GM12878 (cell line): ENCODE results near the gene MUL1. TPM values are rescaled to one million over a fixed set of nuclear protein-coding genes. Genes with fewer than 3 reads are reported as not detected.

Experiments used
- ATAC-seq: fragments of 200-7000 bp; cut with Tn5 transposase; 3 replicates; pipeline ENCODE4 v1.9.1; 2020; ENCODE audit warnings: mild to moderate bottlenecking, moderate library complexity
- BruUV-seq: library from RNA; stranded (reverse); fragments of 400-500 nt; replicated peaks from 2 replicates; lab custom pipeline; 2021; lab: Mats Ljungman, UMichigan
- CTCF ChIA-PET: fragments of 300-600 bp; sonication (Branson Sonifier 250); formaldehyde crosslinking; extraction: SDS; loops from one replicate; lab custom pipeline; 2021; ENCODE audit warnings: inconsistent platforms; lab: Yijun Ruan, JAX
- POLR2A ChIA-PET: fragments of 350-600 bp; formaldehyde crosslinking; extraction: SDS; loops from one replicate; lab custom pipeline; 2021; ENCODE audit warnings: inconsistent platforms; lab: Charles Lee
- RAD21 ChIA-PET: fragments of 300-600 bp; sonication (Branson Sonifier 250); formaldehyde crosslinking; loops from one replicate; lab custom pipeline; 2023; ENCODE audit warnings: antibody characterized with exemption; ENCODE audit not compliant: unreplicated experiment; lab: Charles Lee
- SMC1A ChIA-PET: fragments of 300-600 bp; sonication (Branson Sonifier 250); formaldehyde crosslinking; loops from one replicate; lab custom pipeline; 2023; ENCODE audit not compliant: unreplicated experiment, uncharacterized antibody; lab: Charles Lee
- DNase-seq: peaks from one replicate; pipeline ENCODE4 v3.0.0-alpha.2; 2011; ENCODE audit warnings: low read depth, low spot score
- FAIRE-seq: peaks from 3 replicates; lab custom pipeline; 2011; peaks lifted over from hg19 to GRCh38; lab: Jason Lieb, UNC
- H2AFZ ChIP-seq: 2 replicates; pipeline ENCODE4 v1.6.0; 2011; ENCODE audit warnings: low read depth, low read length, control low read depth; ENCODE audit not compliant: control insufficient read depth
- H3K27ac ChIP-seq: 2 replicates; pipeline ENCODE4 v1.5.1; 2011; ENCODE audit warnings: control low read depth; ENCODE audit not compliant: control insufficient read depth, insufficient read depth
- H3K27me3 ChIP-seq, 2 experiments: replicated peaks in 1 of 2; 2 replicates each; pipeline versions ENCODE4 v1.6.0 to v1.6.1; 2011; ENCODE audit warnings: low read length in 1 of 2; ENCODE audit not compliant: control insufficient read depth in 2 of 2, insufficient read depth in 2 of 2
- H3K36me3 ChIP-seq, 2 experiments: 2 replicates each; pipeline ENCODE4 v1.5.1; 2011; ENCODE audit warnings: low read length in 1 of 2; ENCODE audit not compliant: control insufficient read depth in 2 of 2, insufficient read depth in 2 of 2
- H3K4me1 ChIP-seq: 2 replicates; pipeline ENCODE4 v1.6.1; 2011; ENCODE audit warnings: mild to moderate bottlenecking, low read length, moderate library complexity, mixed read lengths; ENCODE audit not compliant: control insufficient read depth, insufficient read depth
- H3K4me2 ChIP-seq: 2 replicates; pipeline ENCODE4 v1.6.0; 2011; ENCODE audit warnings: control low read depth; ENCODE audit not compliant: control insufficient read depth, insufficient read depth
- H3K4me3 ChIP-seq: fragments of 200-600 bp; sonication (generic); 2 replicates; pipeline ENCODE4 v1.5.1; 2016
- H3K79me2 ChIP-seq: 2 replicates; pipeline ENCODE4 v1.6.0; 2011; ENCODE audit warnings: low read length; ENCODE audit not compliant: control insufficient read depth, insufficient read depth
- H3K9ac ChIP-seq: 2 replicates; pipeline ENCODE4 v1.8.0; 2011; ENCODE audit warnings: low read length, control low read depth, mixed read lengths; ENCODE audit not compliant: control insufficient read depth, insufficient read depth
- H3K9me3 ChIP-seq: replicated peaks from 3 replicates; pipeline ENCODE4 v1.5.1; 2011; ENCODE audit warnings: mild to moderate bottlenecking, low read length; ENCODE audit not compliant: control insufficient read depth, insufficient read depth
- H4K20me1 ChIP-seq: 2 replicates; pipeline ENCODE4 v1.6.0; 2011; ENCODE audit not compliant: control insufficient read depth, insufficient read depth
- ASH2L ChIP-seq: fragments of 300-600, 200-600 bp; sonication (generic); IDR thresholded peaks from 2 replicates; pipeline ENCODE4 v1.6.1; 2017; ENCODE audit warnings: low read depth, mild to moderate bottlenecking, borderline replicate concordance
- BRCA1 ChIP-seq: IDR thresholded peaks from 2 replicates; pipeline ENCODE4 v1.6.1; 2011; ENCODE audit warnings: low read depth, low read length, improper control_type of control experiment
- IKZF1 ChIP-seq: fragments of 450-650 bp; conservative IDR thresholded peaks from 2 replicates; pipeline ENCODE4 v1.6.1; 2017; ENCODE audit warnings: antibody characterized with exemption, mild to moderate bottlenecking
- MEF2A ChIP-seq: IDR thresholded peaks from 2 replicates; pipeline ENCODE4 v1.6.1; 2011; ENCODE audit warnings: low read depth, mild to moderate bottlenecking, low read length, moderate library complexity; ENCODE audit not compliant: insufficient read depth
- NFYB ChIP-seq: IDR thresholded peaks from 2 replicates; pipeline ENCODE4 v1.6.1; 2011; ENCODE audit warnings: low read depth, mild to moderate bottlenecking, low read length, improper control_type of control experiment, moderate library complexity; ENCODE audit not compliant: insufficient read depth
- NR2C2 ChIP-seq: IDR thresholded peaks from 2 replicates; pipeline ENCODE4 v1.6.1; 2011; ENCODE audit warnings: borderline replicate concordance, low read depth; ENCODE audit not compliant: control insufficient read depth, insufficient read length
- PML ChIP-seq: IDR thresholded peaks from 2 replicates; pipeline ENCODE4 v1.6.1; 2012; ENCODE audit warnings: low read length, inconsistent platforms
- RBBP5 ChIP-seq: fragments of 200-600 bp; sonication (generic); conservative IDR thresholded peaks from 2 replicates; pipeline ENCODE4 v1.6.1; 2016
- ZNF274 ChIP-seq: IDR thresholded peaks from one replicate; pipeline ENCODE4 v1.8.0; 2011; ENCODE audit not compliant: insufficient read length, insufficient read depth
- ZNF384 ChIP-seq: IDR thresholded peaks from 2 replicates; pipeline ENCODE4 v1.6.1; 2012; ENCODE audit warnings: low read depth, mild to moderate bottlenecking, low read length, improper control_type of control experiment, borderline replicate concordance
- ZNF622 ChIP-seq: fragments of 450-650 bp; IDR thresholded peaks from 2 replicates; pipeline ENCODE4 v1.6.1; 2017; ENCODE audit warnings: mild to moderate bottlenecking, inconsistent platforms
- WGBS: methylation state at CpG from one replicate; pipeline ENCODE4 v1.1.6; 2016; ENCODE audit warnings: low lambda C conversion rate; ENCODE audit not compliant: insufficient replicate concordance, insufficient coverage; ENCODE audit errors: missing lambda C conversion rate; 5-methylcytosine and 5-hydroxymethylcytosine counted together
- in situ Hi-C: fragments of 300-500 bp; cut with MboI; formaldehyde crosslinking; loops from 9 replicates; pipeline ENCODE4 v1.14.3; 2018; ENCODE audit warnings: mixed read lengths
- intact Hi-C: fragments of 100-400 bp; cut with micrococcal nuclease; formaldehyde crosslinking; loops from one replicate; pipeline ENCODE4 v1.14.2; 2022; ENCODE audit not compliant: unreplicated experiment
- polyA plus RNA-seq, 11 experiments: library from polyadenylated mRNA; depleted of rRNA in 4 of 11; unstranded in 6 of 11; stranded (reverse) in 5 of 11; fragments of >200 nt; fragmentation: Nextera tagmentation in 4 of 11; fragmentation: Illumina TruSeq in 1 of 11; extraction: Ambion mirVana in 4 of 11; extraction: Trizol in 1 of 11; gene quantifications; 1 replicate in 1 of 11; 2 replicates in 10 of 11; pipeline versions ENCODE4 v1.2.1 to v1.2.3, GENCODE V29; 2011 to 2016; ENCODE audit warnings: inconsistent platforms in 2 of 11, missing spikeins in 2 of 11, low read depth in 1 of 11
- total RNA-seq, 4 experiments: library from RNA; depleted of rRNA in 3 of 4; stranded (reverse); fragments of >200 nt in 3 of 4; fragmentation: Illumina TruSeq in 1 of 4; extraction: Trizol in 1 of 4; gene quantifications; 2 replicates each; pipeline versions ENCODE4 v1.2.1 to v1.2.3, GENCODE V29; 2013 to 2021
- TF ChIP-seq, protein P1 (sequence below): IDR thresholded peaks from 2 replicates; pipeline ENCODE4 v1.6.1; 2011; ENCODE audit warnings: borderline replicate concordance, low read depth, mild to moderate bottlenecking, moderate library complexity, low read length; ENCODE audit not compliant: insufficient read depth, poor library complexity, severe bottlenecking

Gene MUL1
- total and polyA plus RNA-seq, 10 of the 15 experiments (the other 5 are each of a cell fraction or from before 2014, with no cell fraction given), result 4.9 to 27.0 (median 15.5) TPM

DNA sequence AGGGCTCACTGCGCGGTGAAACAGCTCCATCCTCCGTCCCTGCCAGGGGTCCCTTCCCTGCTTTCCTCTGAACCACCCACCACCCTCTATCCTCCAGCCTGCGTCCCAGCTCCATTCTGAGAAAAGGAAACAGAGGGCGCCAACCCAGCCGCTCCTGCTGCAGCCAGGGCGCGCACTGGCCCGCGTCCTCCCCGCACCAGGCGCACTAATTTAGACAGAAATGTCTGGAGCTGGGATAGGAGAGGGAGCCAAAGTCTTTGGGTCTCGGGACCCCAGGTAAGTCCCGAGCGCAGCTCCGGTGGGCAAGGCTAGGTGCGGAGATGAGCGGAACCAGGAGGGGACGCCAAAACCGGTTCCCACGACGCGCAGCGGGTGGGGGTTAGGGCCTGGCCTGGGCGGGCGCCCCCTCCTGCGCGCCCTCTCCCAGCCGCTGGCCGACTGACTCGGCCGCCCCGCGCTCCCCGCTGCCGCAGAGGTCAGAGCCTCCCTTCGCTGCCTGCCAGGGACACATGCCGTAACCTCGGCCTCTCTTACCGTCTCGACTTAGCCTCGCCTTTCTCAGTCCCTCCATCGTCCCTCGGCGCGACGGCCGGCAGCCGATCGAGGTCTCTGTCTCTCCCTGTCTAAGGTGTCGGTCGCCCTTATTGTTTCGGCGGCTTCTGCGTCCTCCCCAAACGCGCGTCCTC lies 24.0 kb downstream of the MUL1 start:
- Histone ChIP-seq H3K4me3 (no peak overlapping the region), H3K4me1 (no peaks in the 10 kb centered on the region), H3K36me3 (no peaks in the 10 kb centered on the region), H3K9ac (no peak overlapping the region), H2AFZ (no peak overlapping the region), H3K79me2 (no peaks in the 10 kb centered on the region), H3K9me3 (no peaks in the 10 kb centered on the region), H4K20me1 (no peaks in the 10 kb centered on the region), H3K27me3 (peaks cover 8 to 26% of the 10 kb centered on the region in 2 experiments), H3K4me2 (no peak overlapping the region), H3K27ac (no peak overlapping the region)
- WGBS, result 24% methylated on average over 58 of the region's 58 CpGs
- FAIRE-seq (no peak), ATAC-seq (no peak), DNase-seq (no peak)
- ChIA-PET POLR2A (no interaction called here), CTCF (interaction anchor here (0.5 kb wide), 1 partner anchor 259 kb away, joined by 3 read pairs; no protein-coding TSS in a partner anchor), RAD21 (interaction anchor here (0.6 kb wide), 1 partner anchor 274 kb away, joined by 4 read pairs; no protein-coding TSS in a partner anchor), SMC1A (interaction anchor here (0.9 kb wide), 1 partner anchor 290 kb away, joined by 3 read pairs; no protein-coding TSS in a partner anchor)
- intact Hi-C loops (no loop called here), in situ Hi-C loops (no loop called here)
- no TSS peak for BruUV-seq
- TF ChIP-seq ZNF622 (no peak), ZNF274 (no peak), IKZF1 (no peak), NFYB (no peak), ASH2L (no peak), PML (no peak), MEF2A (no peak), ZNF384 (no peak), RBBP5 (no peak), NR2C2 (no peak), BRCA1 (no peak)
- TF ChIP-seq, protein P1, sequence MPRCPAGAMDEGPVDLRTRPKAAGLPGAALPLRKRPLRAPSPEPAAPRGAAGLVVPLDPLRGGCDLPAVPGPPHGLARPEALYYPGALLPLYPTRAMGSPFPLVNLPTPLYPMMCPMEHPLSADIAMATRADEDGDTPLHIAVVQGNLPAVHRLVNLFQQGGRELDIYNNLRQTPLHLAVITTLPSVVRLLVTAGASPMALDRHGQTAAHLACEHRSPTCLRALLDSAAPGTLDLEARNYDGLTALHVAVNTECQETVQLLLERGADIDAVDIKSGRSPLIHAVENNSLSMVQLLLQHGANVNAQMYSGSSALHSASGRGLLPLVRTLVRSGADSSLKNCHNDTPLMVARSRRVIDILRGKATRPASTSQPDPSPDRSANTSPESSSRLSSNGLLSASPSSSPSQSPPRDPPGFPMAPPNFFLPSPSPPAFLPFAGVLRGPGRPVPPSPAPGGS, result no peak
